Left ventricle myocardium inferior (tissue), 1 donor: ENCODE results near the gene CHRNA9. TPM values are rescaled to one million over a fixed set of nuclear protein-coding genes. Genes with fewer than 3 reads are reported as not detected.

ENCODE experiments used
- DNase-seq: peaks from one replicate; pipeline ENCODE4 v3.0.0-alpha.2; 2020
- H3K27ac ChIP-seq: fragments of 200-600 bp; replicated peaks from 2 replicates; pipeline ENCODE4 v1.8.0; 2021
- H3K27me3 ChIP-seq: fragments of 200-600 bp; 2 replicates; pipeline ENCODE4 v1.8.0; 2021; ENCODE audit warnings: low read depth
- H3K36me3 ChIP-seq: fragments of 200-600 bp; 2 replicates; pipeline ENCODE4 v1.8.0; 2021
- H3K4me1 ChIP-seq: fragments of 200-600 bp; 2 replicates; pipeline ENCODE4 v1.8.0; 2021
- H3K4me3 ChIP-seq: fragments of 200-600 bp; 2 replicates; pipeline ENCODE4 v1.8.0; 2021; ENCODE audit warnings: mild to moderate bottlenecking, moderate library complexity
- H3K9me3 ChIP-seq: fragments of 200-600 bp; replicated peaks from 2 replicates; pipeline ENCODE4 v1.8.0; 2021
- intact Hi-C: fragments of 100-400 bp; cut with micrococcal nuclease; formaldehyde crosslinking; loops from one replicate; pipeline ENCODE4 v1.11.0; 2022
- total RNA-seq: library from RNA; stranded (reverse); fragmentation: NEBNext Ultra II Directional; extraction: Animal tissue kit (Norgen Biotek cat#: 25700); gene quantifications from one replicate; pipeline ENCODE4 v1.2.1, GENCODE V29; 2021
- TF ChIP-seq, protein P1 (sequence below): fragments of 200-600 bp; IDR thresholded peaks from 2 replicates; pipeline ENCODE4 v1.8.0; 2021; ENCODE audit warnings: antibody characterized with exemption, mild to moderate bottlenecking, borderline replicate concordance
- donor health status: DM: no; HTN: yes; CAD: no; lungs with severe emphysema.

Gene CHRNA9
- total RNA-seq, 1 donor from 2014 or later = not detected

DNA sequence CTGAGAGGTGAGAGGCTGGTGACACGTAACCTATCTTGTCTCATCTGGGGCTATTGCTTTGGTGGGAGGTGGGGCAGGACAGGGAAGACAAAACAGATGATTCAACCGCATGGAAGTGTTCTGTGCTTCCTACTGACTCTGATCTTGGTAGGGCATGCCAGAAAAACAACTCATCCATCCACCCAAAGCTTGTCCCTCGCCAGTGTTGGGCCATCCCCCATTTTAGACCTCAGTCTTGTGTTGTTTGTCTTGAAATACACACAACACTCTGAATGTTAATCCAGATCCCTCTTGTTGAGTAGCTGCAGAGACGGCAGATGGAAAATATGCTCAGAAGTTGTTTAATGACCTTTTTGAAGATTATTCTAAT, 377 bp downstream of the CHRNA9 start:
- no peak for DNase-seq
- Histone ChIP-seq H3K4me3 (no peak overlapping the region), H3K27ac (no peak overlapping the region), H3K4me1 (no peaks in the 10 kb centered on the region), H3K9me3 (no peaks in the 10 kb centered on the region), H3K36me3 (no peaks in the 10 kb centered on the region), H3K27me3 (peaks cover 62% of the 10 kb centered on the region)
- TF ChIP-seq, protein P1, sequence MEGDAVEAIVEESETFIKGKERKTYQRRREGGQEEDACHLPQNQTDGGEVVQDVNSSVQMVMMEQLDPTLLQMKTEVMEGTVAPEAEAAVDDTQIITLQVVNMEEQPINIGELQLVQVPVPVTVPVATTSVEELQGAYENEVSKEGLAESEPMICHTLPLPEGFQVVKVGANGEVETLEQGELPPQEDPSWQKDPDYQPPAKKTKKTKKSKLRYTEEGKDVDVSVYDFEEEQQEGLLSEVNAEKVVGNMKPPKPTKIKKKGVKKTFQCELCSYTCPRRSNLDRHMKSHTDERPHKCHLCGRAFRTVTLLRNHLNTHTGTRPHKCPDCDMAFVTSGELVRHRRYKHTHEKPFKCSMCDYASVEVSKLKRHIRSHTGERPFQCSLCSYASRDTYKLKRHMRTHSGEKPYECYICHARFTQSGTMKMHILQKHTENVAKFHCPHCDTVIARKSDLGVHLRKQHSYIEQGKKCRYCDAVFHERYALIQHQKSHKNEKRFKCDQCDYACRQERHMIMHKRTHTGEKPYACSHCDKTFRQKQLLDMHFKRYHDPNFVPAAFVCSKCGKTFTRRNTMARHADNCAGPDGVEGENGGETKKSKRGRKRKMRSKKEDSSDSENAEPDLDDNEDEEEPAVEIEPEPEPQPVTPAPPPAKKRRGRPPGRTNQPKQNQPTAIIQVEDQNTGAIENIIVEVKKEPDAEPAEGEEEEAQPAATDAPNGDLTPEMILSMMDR = no peak
- intact Hi-C loops = no loop called here

DNA sequence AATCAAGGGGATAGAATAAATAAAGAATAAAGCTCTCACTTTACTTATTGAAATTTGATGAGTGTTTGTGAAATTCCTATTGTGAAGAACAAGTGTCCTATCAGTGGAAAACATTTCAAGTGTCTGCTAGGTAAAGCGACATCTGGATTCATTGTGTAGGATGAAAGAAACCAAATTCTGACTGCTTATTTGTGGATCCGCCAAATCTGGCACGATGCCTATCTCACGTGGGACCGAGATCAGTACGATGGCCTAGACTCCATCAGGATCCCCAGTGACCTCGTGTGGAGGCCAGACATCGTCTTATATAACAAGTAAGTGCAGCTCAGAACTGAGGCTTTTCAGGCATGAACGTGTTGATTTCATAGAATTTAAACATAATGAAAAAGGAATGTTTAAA, 1.9 kb downstream of the CHRNA9 start:
- no peak overlapping the region for H3K27ac ChIP-seq
- H3K27me3 ChIP-seq = peaks cover 58% of the 10 kb centered on the region
- TF ChIP-seq, protein P1 = no peak
- no peaks in the 10 kb centered on the region for H3K36me3 ChIP-seq
- intact Hi-C loops = no loop called here
- no peak for DNase-seq
- no peak overlapping the region for H3K4me3 ChIP-seq
- no peaks in the 10 kb centered on the region for H3K9me3 ChIP-seq
- H3K4me1 ChIP-seq = no peaks in the 10 kb centered on the region

DNA sequence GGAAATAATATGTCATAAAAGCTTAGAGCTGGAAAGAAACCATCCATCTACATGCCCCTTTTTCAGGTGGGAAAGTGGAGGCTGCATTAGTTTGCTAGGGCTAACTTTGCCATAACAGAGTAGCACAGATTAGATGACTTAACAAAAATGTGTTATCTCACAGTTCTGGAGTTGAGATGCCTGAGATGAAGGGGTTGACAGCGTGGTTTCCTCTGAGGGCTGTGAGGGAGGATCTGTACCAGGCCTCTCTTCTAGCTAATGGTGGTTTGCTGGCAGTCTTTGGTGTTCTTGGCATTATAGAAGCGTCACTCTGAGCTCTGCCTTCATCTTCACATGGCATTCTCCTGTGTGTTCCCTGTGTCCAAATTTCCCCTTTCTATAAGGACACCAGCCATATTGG, 2.4 kb downstream of the CHRNA9 start:
- no peak overlapping the region for H3K27ac ChIP-seq
- H3K4me1 ChIP-seq = no peaks in the 10 kb centered on the region
- DNase-seq = no peak
- TF ChIP-seq, protein P1 = no peak
- no peaks in the 10 kb centered on the region for H3K36me3 ChIP-seq
- H3K4me3 ChIP-seq = no peak overlapping the region
- intact Hi-C loops = no loop called here
- no peaks in the 10 kb centered on the region for H3K9me3 ChIP-seq
- H3K27me3 ChIP-seq = peaks cover 59% of the 10 kb centered on the region

DNA sequence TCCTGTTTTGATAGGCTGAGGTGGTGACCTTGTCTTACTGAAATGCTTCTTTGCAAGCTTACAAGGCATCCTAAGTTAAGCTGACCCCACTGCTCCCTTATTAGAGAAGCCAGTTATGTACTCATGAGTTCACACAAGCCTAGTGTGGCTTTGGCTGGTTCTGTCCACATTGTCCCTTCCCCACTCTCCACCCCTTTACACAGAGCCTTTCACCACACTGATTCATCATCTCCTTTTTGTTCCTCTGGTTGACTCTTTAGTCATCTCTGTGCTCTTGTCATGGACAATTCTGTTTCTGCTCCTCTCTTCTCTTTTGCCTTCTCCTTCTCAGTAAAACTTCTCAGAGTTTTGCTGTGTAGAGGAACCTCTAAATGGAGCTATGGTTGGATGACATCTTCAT, 4.9 kb downstream of the CHRNA9 start:
- H3K27me3 ChIP-seq = peaks cover 42% of the 10 kb centered on the region
- no peak overlapping the region for H3K27ac ChIP-seq
- TF ChIP-seq, protein P1 = no peak
- H3K4me3 ChIP-seq = no peak overlapping the region
- DNase-seq = no peak
- no peaks in the 10 kb centered on the region for H3K36me3 ChIP-seq
- H3K9me3 ChIP-seq = no peaks in the 10 kb centered on the region
- intact Hi-C loops = no loop called here
- H3K4me1 ChIP-seq = no peaks in the 10 kb centered on the region

DNA sequence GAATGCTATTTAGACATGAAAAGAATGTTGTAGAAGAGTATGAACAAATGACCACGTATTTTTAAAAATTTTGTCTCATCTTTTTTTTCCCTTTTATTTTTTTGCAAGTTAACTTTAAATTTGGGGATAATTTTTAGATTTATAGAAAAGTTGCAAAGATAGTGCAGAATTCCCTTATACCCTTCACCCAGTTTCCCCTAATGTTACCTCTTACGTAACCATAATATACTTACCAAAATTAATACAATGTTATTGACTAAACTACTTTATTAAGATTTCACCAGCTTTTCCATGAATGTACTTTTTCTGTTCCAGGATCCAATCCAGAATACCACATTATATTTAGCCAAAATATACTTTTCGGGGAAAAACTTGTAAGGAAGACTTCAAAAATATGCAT, 12.3 kb downstream of the CHRNA9 start:
- TF ChIP-seq, protein P1 = no peak
- intact Hi-C loops = no loop called here
- Histone ChIP-seq H3K4me1 (no peaks in the 10 kb centered on the region), H3K36me3 (no peaks in the 10 kb centered on the region), H3K4me3 (no peak overlapping the region), H3K27ac (no peak overlapping the region), H3K27me3 (peaks cover 13% of the 10 kb centered on the region), H3K9me3 (peaks cover 7% of the 10 kb centered on the region)
- DNase-seq = no peak

DNA sequence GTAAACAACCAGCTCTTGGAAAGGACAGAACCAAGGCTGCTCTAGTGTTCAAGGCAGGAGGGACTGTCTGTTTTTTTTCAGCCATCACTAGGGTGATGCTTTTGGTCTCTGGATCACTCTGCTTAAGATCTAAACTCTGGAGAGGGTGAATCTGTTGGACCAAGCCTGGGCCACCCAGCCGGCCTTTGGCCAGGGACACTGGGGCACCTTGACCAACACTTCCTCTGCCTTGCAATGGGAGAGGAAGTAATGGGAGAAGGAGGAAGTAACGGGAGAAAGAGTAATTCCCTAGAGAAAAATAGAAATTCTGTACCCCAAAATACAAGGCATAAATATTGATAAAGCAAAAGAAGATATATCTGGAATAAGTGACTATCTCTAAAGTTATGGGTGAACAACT, 12.9 kb downstream of the CHRNA9 start:
- no peak for DNase-seq
- TF ChIP-seq, protein P1 = no peak
- H3K4me1 ChIP-seq = no peaks in the 10 kb centered on the region

More for the DNA sequence above, 12.9 kb downstream of the CHRNA9 start:
- Histone ChIP-seq H3K36me3 (no peaks in the 10 kb centered on the region), H3K27ac (no peak overlapping the region), H3K9me3 (peaks cover 7% of the 10 kb centered on the region), H3K27me3 (peaks cover 10% of the 10 kb centered on the region), H3K4me3 (no peak overlapping the region)
- intact Hi-C loops = no loop called here
